ENCODE data around the gene SPATA1. TPM values are rescaled to one million over a fixed set of nuclear protein-coding genes. Genes with fewer than 3 reads are reported as not detected.
A peak's percentile ranks its signal among the peaks of the same experiment; 100 is the strongest.

The SPATA1 gene
- total and polyA plus RNA-seq, 2 of the 13 experiments (the other 11 are each of a cell fraction or from before 2014, with no cell fraction given), result 0.70 to 1.4 TPM

DNA sequence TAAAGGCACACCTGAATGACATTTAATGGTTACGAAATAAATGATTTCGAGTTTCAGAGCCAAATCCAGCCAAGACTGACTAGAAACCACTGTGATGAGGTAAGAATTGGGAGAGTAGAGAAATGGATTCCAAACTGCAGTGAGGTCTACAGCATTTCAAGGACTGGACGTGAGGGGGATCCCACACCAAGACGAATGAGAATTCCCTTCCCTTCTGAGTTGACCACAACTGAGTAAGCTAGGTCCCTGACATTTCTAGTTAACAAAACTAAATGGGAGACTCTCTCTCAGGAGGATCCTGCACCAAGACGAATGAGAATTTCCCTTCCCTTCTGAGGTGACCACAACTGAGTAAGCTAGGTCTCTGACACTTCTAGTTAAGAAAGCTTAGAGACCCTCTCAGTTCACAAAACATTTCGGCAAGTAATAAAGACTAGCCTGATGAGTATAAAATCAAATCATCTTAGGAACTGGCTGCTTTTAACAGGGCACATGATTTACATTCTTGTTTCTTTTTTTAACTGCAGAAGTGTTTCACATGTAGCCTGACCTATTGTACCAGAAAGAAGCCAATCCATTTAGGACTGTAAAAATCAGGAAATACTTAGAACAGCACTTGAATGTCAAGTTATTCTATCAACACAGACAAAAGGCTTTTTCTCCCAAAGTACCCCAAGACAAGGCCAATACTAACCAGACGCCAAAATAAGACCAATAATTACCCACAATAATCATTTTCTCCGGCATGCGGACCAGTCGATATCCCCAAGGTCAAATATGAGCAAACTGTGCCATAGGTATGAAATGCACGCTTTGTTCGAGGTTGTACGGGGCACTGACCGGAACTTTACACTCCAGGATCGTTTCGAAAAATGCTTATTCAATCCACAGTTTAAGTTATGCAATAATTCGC is 1.4 kb upstream of the SPATA1 start (continued):
- TF ChIP-seq TMF1 (CRISPR knock-in tag; IDR thresholded peaks at IDR 0.05; ENCODE audit: low read depth), result no peak
- no peak for TF ChIP-seq MYC (CRISPR knock-in tag; IDR thresholded peaks at IDR 0.05; ENCODE audit: borderline replicate concordance)
- TF ChIP-seq ZNF17 (CRISPR knock-in tag; IDR thresholded peaks at IDR 0.05), result no peak
- TF ChIP-seq ZNF777 (CRISPR knock-in tag; IDR thresholded peaks at IDR 0.05), result no peak
- no peak for TF ChIP-seq DR1 (CRISPR knock-in tag; IDR thresholded peaks at IDR 0.05)
- peak; percentile 62; the same call in 1 of the 2 replicates for TF ChIP-seq HHEX (CRISPR knock-in tag; IDR thresholded peaks at IDR 0.05)
- no peak for TF ChIP-seq SAFB2 (CRISPR knock-in tag; IDR thresholded peaks at IDR 0.05; ENCODE audit: borderline replicate concordance, low read depth)
- no peak for TF ChIP-seq ZNF556 (CRISPR knock-in tag; IDR thresholded peaks at IDR 0.05; ENCODE audit: borderline replicate concordance)
- TF ChIP-seq, protein P1, sequence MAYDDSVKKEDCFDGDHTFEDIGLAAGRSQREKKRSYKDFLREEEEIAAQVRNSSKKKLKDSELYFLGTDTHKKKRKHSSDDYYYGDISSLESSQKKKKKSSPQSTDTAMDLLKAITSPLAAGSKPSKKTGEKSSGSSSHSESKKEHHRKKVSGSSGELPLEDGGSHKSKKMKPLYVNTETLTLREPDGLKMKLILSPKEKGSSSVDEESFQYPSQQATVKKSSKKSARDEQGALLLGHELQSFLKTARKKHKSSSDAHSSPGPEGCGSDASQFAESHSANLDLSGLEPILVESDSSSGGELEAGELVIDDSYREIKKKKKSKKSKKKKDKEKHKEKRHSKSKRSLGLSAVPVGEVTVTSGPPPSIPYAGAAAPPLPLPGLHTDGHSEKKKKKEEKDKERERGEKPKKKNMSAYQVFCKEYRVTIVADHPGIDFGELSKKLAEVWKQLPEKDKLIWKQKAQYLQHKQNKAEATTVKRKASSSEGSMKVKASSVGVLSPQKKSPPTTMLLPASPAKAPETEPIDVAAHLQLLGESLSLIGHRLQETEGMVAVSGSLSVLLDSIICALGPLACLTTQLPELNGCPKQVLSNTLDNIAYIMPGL (CRISPR knock-in tag; IDR thresholded peaks at IDR 0.05; ENCODE audit: borderline replicate concordance in 1 of 2, low read depth in 1 of 2), result peak in 1 of 2 experiments; percentile 61; a peak in 1 of 4 replicates
- TF ChIP-seq ZNF772 (CRISPR knock-in tag; IDR thresholded peaks at IDR 0.05), result no peak
- TF ChIP-seq ELF4 (CRISPR knock-in tag; IDR thresholded peaks at IDR 0.05; ENCODE audit: borderline replicate concordance), result no peak
- TF ChIP-seq KLF15 (CRISPR knock-in tag; IDR thresholded peaks at IDR 0.05; ENCODE audit: borderline replicate concordance), result no peak
- TF ChIP-seq NFATC3 (CRISPR knock-in tag; IDR thresholded peaks at IDR 0.05), result no peak
- TF ChIP-seq, protein P2, sequence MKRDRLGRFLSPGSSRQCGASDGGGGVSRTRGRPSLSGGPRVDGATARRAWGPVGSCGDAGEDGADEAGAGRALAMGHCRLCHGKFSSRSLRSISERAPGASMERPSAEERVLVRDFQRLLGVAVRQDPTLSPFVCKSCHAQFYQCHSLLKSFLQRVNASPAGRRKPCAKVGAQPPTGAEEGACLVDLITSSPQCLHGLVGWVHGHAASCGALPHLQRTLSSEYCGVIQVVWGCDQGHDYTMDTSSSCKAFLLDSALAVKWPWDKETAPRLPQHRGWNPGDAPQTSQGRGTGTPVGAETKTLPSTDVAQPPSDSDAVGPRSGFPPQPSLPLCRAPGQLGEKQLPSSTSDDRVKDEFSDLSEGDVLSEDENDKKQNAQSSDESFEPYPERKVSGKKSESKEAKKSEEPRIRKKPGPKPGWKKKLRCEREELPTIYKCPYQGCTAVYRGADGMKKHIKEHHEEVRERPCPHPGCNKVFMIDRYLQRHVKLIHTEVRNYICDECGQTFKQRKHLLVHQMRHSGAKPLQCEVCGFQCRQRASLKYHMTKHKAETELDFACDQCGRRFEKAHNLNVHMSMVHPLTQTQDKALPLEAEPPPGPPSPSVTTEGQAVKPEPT (CRISPR knock-in tag; IDR thresholded peaks at IDR 0.05; ENCODE audit: low read depth), result no peak
- TF ChIP-seq, protein P3, sequence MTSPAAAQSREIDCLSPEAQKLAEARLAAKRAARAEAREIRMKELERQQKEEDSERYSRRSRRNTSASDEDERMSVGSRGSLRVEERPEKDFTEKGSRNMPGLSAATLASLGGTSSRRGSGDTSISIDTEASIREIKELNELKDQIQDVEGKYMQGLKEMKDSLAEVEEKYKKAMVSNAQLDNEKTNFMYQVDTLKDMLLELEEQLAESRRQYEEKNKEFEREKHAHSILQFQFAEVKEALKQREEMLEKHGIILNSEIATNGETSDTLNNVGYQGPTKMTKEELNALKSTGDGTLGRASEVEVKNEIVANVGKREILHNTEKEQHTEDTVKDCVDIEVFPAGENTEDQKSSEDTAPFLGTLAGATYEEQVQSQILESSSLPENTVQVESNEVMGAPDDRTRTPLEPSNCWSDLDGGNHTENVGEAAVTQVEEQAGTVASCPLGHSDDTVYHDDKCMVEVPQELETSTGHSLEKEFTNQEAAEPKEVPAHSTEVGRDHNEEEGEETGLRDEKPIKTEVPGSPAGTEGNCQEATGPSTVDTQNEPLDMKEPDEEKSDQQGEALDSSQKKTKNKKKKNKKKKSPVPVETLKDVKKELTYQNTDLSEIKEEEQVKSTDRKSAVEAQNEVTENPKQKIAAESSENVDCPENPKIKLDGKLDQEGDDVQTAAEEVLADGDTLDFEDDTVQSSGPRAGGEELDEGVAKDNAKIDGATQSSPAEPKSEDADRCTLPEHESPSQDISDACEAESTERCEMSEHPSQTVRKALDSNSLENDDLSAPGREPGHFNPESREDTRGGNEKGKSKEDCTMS (CRISPR knock-in tag; conservative IDR thresholded peaks at IDR 0.05), result no peak
- TF ChIP-seq, protein P4, sequence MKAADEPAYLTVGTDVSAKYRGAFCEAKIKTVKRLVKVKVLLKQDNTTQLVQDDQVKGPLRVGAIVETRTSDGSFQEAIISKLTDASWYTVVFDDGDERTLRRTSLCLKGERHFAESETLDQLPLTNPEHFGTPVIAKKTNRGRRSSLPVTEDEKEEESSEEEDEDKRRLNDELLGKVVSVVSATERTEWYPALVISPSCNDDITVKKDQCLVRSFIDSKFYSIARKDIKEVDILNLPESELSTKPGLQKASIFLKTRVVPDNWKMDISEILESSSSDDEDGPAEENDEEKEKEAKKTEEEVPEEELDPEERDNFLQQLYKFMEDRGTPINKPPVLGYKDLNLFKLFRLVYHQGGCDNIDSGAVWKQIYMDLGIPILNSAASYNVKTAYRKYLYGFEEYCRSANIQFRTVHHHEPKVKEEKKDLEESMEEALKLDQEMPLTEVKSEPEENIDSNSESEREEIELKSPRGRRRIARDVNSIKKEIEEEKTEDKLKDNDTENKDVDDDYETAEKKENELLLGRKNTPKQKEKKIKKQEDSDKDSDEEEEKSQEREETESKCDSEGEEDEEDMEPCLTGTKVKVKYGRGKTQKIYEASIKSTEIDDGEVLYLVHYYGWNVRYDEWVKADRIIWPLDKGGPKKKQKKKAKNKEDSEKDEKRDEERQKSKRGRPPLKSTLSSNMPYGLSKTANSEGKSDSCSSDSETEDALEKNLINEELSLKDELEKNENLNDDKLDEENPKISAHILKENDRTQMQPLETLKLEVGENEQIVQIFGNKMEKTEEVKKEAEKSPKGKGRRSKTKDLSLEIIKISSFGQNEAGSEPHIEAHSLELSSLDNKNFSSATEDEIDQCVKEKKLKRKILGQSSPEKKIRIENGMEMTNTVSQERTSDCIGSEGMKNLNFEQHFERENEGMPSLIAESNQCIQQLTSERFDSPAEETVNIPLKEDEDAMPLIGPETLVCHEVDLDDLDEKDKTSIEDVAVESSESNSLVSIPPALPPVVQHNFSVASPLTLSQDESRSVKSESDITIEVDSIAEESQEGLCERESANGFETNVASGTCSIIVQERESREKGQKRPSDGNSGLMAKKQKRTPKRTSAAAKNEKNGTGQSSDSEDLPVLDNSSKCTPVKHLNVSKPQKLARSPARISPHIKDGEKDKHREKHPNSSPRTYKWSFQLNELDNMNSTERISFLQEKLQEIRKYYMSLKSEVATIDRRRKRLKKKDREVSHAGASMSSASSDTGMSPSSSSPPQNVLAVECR (CRISPR knock-in tag; IDR thresholded peaks at IDR 0.05; ENCODE audit: borderline replicate concordance), result no peak; the same call in 1 of the 2 replicates
- TF ChIP-seq HDAC2 (CRISPR knock-in tag; IDR thresholded peaks at IDR 0.05), result peak; percentile 42; the same call in 1 of the 2 replicates
